Left hindlimb (tissue), 1 donor: Measurements from ENCODE around the gene TIMM17B.
A peak's percentile ranks its signal among the peaks of the same experiment; 100 is the strongest.

Experiments used
- DNase-seq: peaks from one replicate; pipeline ENCODE4 v3.0.0-alpha.2; 2018

The TIMM17B gene

GRCh38 chrX:48897625-48898306, at the start of gene TIMM17B, which contains the start of gene PQBP1:
Gene TIMM17B (minus strand): TSS chrX:48897768. CDS start chrX:48897749, 19 bp downstream.
Gene PQBP1 (plus strand): TSS chrX:48897930. CDS start chrX:48898510, 580 bp downstream.
- DNase-seq: peak; percentile 93

GRCh38 chrX:48945517-48946348, 48.2 kb upstream of the TIMM17B start:
- no peak for DNase-seq

DNA sequence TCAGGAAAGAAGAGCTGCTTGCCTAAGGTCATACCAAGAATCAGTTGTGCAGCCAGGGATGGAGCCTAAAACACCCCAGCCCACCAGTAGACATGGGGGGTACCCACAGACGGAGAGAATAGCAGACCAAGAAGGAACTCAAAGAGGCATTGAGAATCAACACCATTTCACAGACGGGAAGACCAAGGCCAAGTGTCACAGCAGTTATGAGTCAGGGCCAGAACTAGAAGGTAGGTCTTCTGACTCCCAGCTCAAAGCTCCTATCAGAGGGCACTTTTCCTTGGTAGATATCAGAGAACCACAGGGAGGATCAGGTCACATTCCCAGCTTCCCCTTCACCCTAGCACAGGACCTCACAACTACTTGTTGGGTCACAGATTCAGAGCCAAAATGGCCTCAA, 45.3 kb upstream of the TIMM17B start:
- no peak for DNase-seq

DNA sequence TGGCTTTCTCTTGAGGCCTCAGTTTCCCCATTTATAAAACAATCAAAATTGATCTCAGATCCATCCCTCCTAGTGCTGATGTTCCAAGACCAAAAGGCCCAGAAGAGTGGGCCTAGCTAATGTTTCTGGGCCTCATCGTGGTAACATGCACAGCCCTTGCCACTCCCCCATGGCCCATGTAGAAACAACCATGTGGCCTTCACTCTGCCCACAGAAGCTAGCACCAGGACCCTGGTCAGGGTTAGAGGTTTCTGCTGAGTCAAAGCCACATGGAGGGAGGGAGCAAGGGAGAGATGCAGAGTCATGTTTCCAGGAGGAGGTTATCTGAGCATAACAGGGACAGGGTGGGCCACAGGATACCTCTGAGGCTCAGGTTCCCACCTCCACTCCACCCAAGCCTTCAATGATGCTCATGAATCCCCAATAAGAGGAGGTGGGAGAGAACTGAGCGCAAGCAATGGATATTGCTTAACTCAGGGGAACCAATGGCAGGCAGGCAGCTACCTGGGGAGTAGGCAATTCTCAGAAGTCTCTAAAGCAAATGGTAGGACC, 42.9 kb upstream of the TIMM17B start:
- DNase-seq: no peak

DNA sequence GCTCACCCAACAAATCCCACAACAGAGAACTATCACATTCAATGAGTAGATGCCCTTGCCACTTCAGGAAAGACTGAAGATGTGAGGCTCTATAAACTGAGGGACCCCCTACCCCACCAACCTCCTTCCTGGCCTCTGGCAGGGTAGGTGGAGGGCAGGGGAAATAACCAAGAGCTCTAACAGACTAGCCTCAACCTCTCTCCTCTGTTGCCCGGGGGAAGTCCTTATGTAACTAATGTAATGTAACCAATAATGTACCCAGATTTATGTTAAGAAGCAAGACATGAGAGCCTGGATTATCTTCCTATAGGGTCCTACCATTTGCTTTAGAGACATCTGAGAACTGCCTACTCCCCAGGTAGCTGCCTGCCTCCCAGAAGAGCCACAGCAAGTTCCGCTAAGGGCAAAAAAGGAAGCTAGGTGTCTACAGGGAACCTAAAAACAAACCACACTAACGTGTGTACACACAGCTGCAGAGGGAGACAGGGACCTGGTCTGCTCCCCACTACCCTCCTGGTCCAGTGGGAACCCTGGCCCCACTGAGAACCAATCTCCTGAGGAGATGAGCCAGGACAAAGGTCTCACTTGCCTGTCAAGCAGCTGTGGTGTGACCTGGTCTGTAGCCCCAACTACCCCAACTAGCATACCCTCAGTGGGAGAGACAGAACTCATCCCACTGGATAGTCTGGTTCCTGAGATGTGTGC, 42.1 kb upstream of the TIMM17B start:
- no peak for DNase-seq

DNA sequence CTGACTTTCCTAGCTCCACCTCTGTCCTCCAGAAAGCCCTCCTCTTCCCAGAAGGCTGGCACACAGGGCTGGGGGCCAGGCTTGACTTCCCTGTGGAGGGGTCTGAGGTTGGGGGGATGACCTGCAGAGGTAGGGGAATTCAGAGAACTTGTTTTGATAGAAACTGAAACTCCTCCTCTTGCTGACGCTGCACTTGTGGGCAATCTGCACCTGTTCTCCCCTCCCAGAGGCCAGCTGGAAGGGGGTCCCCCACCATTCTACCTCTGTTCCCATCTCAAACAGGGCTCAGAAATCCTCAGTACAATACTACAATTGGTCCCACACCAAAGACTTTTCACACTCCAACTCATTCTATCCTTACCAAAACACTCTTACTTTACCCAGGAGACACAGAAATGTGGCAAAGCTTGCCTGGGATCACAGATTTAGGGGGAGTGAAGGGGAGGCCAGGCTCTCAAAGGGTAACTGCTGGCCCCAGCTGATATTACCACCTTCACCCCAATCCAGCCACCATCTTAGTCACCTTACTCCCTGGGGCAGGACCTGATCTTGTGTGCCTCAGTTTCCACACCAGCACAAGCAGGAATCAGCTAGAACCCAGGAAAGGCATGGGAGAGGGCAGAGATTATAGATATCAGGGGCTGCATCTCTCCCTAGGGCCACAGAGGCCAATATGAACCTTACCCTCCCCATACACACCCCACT, 41.3 kb upstream of the TIMM17B start:
- DNase-seq: no peak

DNA sequence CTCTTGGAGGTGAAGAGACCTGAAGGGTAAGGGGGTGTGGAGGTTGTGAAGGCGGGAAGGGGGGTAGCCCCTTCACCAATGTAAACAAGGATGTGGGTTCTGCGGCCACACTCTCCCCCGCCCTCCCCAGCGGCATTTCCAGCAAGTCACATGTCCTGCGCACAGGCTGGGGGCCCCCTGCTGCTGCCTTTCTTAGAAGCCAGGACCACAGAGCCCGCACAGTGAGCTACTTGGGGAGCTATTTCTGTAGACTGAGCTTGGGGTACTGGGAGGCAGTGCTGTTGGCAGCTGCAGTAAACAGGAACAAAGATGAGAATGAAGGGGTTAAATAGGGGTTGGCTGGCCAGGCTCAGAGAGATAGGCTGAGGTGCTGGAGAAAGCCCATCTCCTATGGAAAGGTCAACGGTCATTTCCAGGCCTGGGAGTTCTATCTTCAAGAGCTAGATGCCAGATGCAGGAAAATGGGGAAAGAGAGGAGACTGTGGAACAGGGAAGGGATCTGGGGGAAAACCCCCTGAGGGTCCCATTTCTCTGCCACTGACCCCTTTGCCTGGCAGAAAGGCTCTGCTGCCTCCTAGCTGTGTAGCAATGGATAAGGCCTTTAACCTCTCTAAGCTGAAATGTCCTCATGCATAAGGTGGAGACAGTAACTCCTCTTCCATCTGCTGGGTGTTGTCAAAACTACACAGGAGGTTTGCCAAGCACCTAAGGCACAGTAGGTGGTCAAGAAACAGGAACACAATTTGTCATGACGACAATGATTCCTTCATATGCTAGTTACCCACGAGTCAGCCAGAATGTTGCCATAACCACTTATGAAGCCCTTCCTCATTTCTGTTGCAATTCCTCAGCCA, 39.7 kb upstream of the TIMM17B start:
- no peak for DNase-seq

DNA sequence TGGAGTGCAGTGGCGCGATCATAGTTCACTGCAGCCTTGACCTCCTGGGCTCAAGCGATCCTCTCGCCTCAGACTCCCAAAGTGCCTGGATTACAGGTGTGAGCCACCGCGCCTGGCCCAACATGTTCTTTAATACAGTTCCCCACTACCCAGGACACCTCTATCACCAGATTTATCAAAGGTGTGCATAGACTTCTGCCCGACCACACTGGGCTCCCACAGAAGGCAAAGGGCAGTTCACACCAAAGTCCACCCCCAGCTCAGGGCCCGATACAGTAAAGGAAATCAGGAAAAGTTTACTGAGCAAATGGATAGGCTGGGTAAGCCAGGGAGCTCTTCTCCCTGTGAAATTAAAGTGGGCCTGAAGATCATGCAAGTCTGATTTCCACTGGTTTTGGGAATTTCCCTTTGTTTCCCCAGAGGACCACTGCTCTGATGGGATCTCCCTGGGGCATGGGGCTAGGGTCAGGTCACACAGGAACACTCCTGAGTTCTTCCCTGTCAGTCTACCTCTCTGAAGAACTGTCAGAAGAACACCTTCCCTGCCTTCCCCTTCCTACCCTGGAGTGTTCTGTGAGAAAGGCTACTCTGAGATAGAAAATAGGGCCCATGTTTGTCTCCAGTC, 39.0 kb upstream of the TIMM17B start:
- no peak for DNase-seq

DNA sequence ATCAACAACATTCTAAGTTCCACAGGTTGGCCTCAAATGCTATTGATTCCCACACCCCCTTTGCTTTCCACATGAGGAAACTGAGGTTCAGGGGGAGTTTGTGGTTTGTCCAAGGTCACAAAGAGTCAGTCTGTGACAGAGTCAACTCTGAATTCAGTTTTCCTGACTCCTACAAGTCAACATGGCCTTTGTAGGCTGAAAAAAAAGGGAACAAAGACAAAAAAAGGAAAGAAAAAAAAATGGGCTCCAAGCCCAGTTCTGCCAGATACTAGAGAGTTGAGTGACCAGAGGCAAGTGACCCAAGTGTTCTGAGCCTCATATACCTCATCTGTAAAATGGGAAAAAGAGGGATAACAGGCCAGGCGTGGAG, 37.7 kb upstream of the TIMM17B start:
- DNase-seq: no peak

DNA sequence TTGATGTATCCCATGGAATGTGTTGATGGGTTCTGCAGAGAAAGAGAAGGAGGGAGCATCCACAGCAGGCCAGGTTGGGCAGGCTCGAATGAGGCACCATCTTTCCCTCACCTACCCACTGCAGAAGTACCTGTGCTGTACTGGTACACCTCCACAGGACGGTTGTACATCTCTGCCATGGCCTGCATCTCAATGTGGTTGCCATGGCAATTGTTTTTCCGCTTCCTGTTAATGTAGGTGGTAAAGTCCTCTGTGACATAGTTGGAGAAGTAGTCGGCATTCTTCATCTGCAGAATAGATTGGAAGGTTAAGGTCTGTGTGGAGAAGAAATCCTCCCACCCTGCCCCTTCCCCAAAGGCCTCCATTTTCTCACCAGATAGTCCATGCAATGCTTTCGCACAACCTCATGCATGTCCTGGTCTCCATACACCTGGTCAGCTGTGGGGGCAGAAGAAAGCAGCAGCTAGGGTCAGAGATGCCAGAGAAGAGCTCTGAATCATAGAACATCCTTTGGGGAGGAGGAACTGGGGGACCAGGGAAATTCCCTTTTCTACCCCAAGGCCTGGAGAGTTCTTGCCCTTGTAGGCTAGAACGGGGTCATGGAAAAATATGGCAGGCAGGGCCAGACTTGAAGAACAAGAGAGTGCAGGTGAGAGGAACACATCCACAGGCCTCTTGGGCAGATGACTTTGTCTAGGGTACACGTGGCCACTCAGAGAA, 37.2 kb upstream of the TIMM17B start:
- DNase-seq: no peak

GRCh38 chrX:48933757-48934156, 36.2 kb upstream of the TIMM17B start:
- no peak for DNase-seq

- DNase-seq: no peak
Observed at GRCh38 chrX:48927736-48928382, 30.3 kb upstream of the TIMM17B start.

- DNase-seq: no peak
Observed at GRCh38 chrX:48927123-48927522, 29.6 kb upstream of the TIMM17B start.

- DNase-seq: no peak
Observed at GRCh38 chrX:48924270-48924669, 26.7 kb upstream of the TIMM17B start.

DNA sequence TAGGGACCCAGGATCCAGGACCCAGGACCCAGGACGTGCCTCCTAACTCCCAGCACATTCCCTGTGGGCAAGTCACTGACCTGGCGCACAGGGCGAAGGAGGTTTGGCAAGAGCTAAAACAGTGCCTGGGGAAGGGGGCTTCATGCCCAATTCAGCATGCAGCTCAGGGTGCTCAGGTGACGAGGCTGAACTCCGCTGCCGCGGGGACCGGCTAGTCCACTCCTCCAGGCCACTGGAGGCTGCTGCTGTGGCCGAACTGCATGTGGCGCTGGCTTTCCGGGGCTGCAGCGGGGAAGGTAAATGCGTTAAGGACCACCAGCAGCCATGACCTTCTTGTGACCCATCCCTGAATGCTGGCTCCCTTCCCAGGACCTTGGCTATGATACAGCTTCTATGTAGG, 26.2 kb upstream of the TIMM17B start:
- DNase-seq: no peak

- no peak for DNase-seq
Observed at GRCh38 chrX:48920718-48921104, 23.1 kb upstream of the TIMM17B start.

GRCh38 chrX:48919947-48920717, 22.6 kb upstream of the TIMM17B start:
- DNase-seq: no peak

- no peak for DNase-seq
Observed at GRCh38 chrX:48919360-48919841, 21.8 kb upstream of the TIMM17B start.
